H1 (cell line): Measurements from ENCODE around the gene PRPF40B. TPM values are rescaled to one million over a fixed set of nuclear protein-coding genes. Genes with fewer than 3 reads are reported as not detected.

Source experiments
- BCL11A ChIP-seq, 2 experiments: IDR thresholded peaks; one replicate each; pipeline ENCODE4 v1.6.1; 2011; ENCODE audit warnings: low read depth in 2 of 2, low read length in 2 of 2, mild to moderate bottlenecking in 2 of 2
- NANOG ChIP-seq: IDR thresholded peaks from 2 replicates; pipeline ENCODE4 v1.6.1; 2011; ENCODE audit warnings: low read length, low read depth, mild to moderate bottlenecking, inconsistent platforms; ENCODE audit not compliant: insufficient read depth, poor library complexity, severe bottlenecking
- polyA plus RNA-seq, 7 experiments: library from polyadenylated mRNA; depleted of rRNA in 3 of 7; stranded (reverse) in 5 of 7; unstranded in 2 of 7; fragments of >200 nt in 5 of 7; fragments of 200-250 nt in 2 of 7; gene quantifications; 1 replicate in 5 of 7; 2 replicates in 1 of 7; 4 replicates in 1 of 7; pipeline versions ENCODE4 v1.2.1 to v1.2.3, GENCODE V29; 2011 to 2013; ENCODE audit warnings: missing spikeins in 2 of 7, mixed read lengths in 2 of 7
- total RNA-seq: library from RNA; stranded (reverse); fragmentation: NEBNext Ultra II Directional; extraction: Animal tissue kit (Norgen Biotek cat#: 25700); gene quantifications from 2 replicates; pipeline ENCODE4 v1.2.1, GENCODE V29; 2021

Gene PRPF40B
- total and polyA plus RNA-seq, 2 of the 8 experiments (the other 6 are each of a cell fraction or from before 2014, with no cell fraction given): 14.4 to 24.4 TPM

GRCh38 chr12:49655595-49656236 lies 32.4 kb downstream of the PRPF40B start (continued):
- TF ChIP-seq BCL11A (IDR thresholded peaks at IDR 0.05; ENCODE audit: low read depth in 2 of 2, low read length in 2 of 2) (no peak), NANOG (no peak)
